Measurements from ENCODE around the gene EBF3.

DNA sequence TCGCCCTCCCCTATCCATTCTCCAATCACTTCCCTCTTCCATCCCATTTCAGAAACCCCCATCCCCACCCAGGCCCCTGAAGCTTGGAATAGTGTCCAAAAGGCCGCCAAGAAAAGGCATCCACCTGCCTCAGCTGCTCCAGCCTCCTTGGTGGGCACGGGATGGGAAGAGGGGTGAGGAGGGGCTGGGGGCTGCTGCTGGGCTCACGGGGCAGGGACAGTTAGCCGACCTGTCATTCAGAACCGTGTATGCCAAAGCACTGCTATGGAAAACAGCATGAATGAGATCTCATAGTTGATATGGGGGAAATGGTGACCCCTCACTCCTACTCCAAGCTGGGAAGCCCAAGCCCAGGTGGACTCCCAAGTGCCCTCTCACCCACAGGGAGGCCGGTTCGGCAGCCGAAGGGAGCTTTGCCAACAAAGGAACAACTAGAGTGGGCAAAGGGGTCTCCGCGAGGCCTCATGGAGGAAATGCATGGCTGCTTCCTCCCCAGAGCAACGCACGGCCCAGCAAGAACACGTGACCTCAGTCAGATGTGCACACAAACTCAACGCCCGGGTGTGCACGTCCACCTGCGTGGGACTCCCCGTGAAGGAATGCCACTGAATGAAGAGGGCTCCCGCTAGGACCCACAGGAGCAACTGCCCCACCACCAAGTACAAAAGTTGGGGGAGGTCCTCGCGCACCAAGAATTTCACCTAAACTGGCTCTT, 52.5 kb downstream of the EBF3 start:
- TF ChIP-seq, protein P1, sequence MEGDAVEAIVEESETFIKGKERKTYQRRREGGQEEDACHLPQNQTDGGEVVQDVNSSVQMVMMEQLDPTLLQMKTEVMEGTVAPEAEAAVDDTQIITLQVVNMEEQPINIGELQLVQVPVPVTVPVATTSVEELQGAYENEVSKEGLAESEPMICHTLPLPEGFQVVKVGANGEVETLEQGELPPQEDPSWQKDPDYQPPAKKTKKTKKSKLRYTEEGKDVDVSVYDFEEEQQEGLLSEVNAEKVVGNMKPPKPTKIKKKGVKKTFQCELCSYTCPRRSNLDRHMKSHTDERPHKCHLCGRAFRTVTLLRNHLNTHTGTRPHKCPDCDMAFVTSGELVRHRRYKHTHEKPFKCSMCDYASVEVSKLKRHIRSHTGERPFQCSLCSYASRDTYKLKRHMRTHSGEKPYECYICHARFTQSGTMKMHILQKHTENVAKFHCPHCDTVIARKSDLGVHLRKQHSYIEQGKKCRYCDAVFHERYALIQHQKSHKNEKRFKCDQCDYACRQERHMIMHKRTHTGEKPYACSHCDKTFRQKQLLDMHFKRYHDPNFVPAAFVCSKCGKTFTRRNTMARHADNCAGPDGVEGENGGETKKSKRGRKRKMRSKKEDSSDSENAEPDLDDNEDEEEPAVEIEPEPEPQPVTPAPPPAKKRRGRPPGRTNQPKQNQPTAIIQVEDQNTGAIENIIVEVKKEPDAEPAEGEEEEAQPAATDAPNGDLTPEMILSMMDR (IDR thresholded peaks at IDR 0.05; ENCODE audit: extremely low read depth in 1 of 2, insufficient read depth in 1 of 2, low read depth in 1 of 2, low read length in 2 of 2), result no peak
- TF ChIP-seq POLR2A (IDR thresholded peaks at IDR 0.05; ENCODE audit: low read depth, low read length), result no peak
- no peak for TF ChIP-seq EZH2 (IDR thresholded peaks at IDR 0.05; ENCODE audit: borderline replicate concordance, low read depth, low read length, severe bottlenecking)
- no peak for TF ChIP-seq POLR2AphosphoS5 (IDR thresholded peaks at IDR 0.05; ENCODE audit: insufficient read depth, low read depth, low read length)
- no peak for TF ChIP-seq JUN (IDR thresholded peaks at IDR 0.05; ENCODE audit: borderline replicate concordance, insufficient read depth, insufficient read length, low read depth)
- no peak for TF ChIP-seq FOS (IDR thresholded peaks at IDR 0.05; ENCODE audit: borderline replicate concordance, insufficient read depth, low read length)
- TF ChIP-seq GATA2 (IDR thresholded peaks at IDR 0.05; ENCODE audit: insufficient read depth, insufficient read length, low read depth, low read length), result no peak
- no peak for TF ChIP-seq MYC (IDR thresholded peaks at IDR 0.05; ENCODE audit: low read depth, low read length)
